ENCODE data around the gene ITPRID2.

- no peak for TF ChIP-seq CTCF (IDR thresholded peaks at IDR 0.05; ENCODE audit: low read depth, low read length)
- no peak for TF ChIP-seq EZH2phosphoT487 (IDR thresholded peaks at IDR 0.05; ENCODE audit: low read depth)
These were observed at the start of gene ITPRID2 for GRCh38 chr2:181891258-181891965.
